HEK293 (cell line): ENCODE data around the gene CD163L1.

Experiments used
- GLIS2 ChIP-seq: fragments of 450-650 bp; formaldehyde crosslinking; IDR thresholded peaks from 2 replicates; pipeline ENCODE4 v1.5.1; 2016; ENCODE audit warnings: missing biosample characterization, missing genetic modification characterization
- ZBTB20 ChIP-seq: fragments of 450-650 bp; formaldehyde crosslinking; IDR thresholded peaks from 2 replicates; pipeline ENCODE4 v1.5.1; 2016; ENCODE audit warnings: missing biosample characterization, missing genetic modification characterization
- ZNF274 ChIP-seq, 2 experiments: fragments of 200-500 bp in 1 of 2; fragments of 450-650 bp in 1 of 2; sonication (Bioruptor generic) in 1 of 2; formaldehyde crosslinking in 1 of 2; IDR thresholded peaks; 2 replicates each; pipeline versions ENCODE4 v1.5.1 to v1.6.1; 2014 to 2016; ENCODE audit warnings: borderline replicate concordance in 1 of 2, inconsistent platforms in 1 of 2, low read length in 1 of 2, missing biosample characterization in 1 of 2, missing genetic modification characterization in 1 of 2
- TF ChIP-seq, protein P1 (sequence below): fragments of 450-650 bp; formaldehyde crosslinking; IDR thresholded peaks from 2 replicates; pipeline ENCODE4 v1.5.1; 2016; ENCODE audit warnings: missing biosample characterization, missing genetic modification characterization

DNA sequence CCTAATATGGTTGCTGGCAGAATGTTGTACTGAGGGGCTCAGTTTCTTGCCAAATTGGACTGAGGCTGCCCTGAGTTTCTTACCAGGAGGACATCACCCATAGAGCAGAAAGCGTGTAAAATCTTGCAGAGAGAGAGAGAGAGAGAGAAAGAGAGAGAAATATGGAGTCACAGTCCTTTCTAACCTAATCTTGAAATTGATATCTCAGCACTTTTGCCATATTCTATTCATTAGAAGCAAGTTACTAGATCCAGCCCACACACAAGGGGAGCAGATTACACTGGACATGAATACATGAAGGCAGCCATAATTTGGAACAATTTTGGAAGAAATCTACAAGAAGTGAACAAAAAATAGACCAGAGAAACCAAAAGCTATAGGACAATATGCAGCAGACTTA, 4.1 kb upstream of the CD163L1 start:
- no peak for TF ChIP-seq ZNF274 (IDR thresholded peaks at IDR 0.05; ENCODE audit: low read length)
- TF ChIP-seq ZNF274 (tag by site-specific recombination; IDR thresholded peaks at IDR 0.05; ENCODE audit: borderline replicate concordance) = no peak
- no peak for TF ChIP-seq GLIS2 (tag by site-specific recombination)
- TF ChIP-seq, protein P1, sequence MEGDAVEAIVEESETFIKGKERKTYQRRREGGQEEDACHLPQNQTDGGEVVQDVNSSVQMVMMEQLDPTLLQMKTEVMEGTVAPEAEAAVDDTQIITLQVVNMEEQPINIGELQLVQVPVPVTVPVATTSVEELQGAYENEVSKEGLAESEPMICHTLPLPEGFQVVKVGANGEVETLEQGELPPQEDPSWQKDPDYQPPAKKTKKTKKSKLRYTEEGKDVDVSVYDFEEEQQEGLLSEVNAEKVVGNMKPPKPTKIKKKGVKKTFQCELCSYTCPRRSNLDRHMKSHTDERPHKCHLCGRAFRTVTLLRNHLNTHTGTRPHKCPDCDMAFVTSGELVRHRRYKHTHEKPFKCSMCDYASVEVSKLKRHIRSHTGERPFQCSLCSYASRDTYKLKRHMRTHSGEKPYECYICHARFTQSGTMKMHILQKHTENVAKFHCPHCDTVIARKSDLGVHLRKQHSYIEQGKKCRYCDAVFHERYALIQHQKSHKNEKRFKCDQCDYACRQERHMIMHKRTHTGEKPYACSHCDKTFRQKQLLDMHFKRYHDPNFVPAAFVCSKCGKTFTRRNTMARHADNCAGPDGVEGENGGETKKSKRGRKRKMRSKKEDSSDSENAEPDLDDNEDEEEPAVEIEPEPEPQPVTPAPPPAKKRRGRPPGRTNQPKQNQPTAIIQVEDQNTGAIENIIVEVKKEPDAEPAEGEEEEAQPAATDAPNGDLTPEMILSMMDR (tag by site-specific recombination) = no peak
- TF ChIP-seq ZBTB20 (tag by site-specific recombination) = no peak
